ENCODE results near the gene FAM25C.
"Not testable (repeated sequence)": the region's sequence is repeated elsewhere in the genome, so short reads cannot be mapped to it uniquely, and the experiment has no call there.

Gene FAM25C

DNA sequence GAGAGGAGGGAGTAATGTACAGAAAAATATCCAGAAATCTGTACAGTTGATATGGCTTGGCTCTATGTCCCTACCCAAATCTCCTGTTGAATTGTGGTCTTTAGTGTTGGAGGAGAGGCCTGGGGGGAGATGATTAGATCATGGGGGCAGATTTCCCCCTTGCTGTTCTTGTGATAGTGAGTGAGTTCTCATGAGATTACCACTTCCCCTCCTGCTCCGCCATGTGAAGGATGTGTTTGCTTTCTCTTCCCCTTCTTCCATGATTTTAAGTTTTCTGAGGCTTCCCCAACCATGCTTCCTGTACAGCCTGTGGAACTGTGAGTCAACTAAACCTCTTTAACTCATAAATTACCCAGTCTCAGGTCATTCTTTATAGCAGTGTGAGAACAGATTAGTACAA, 52.2 kb downstream of the FAM25C start:
- DNase-seq = not testable (repeated sequence)
